ENCODE measurements around the gene SMAP2. TPM values are rescaled to one million over a fixed set of nuclear protein-coding genes. Genes with fewer than 3 reads are reported as not detected.
"Not testable (repeated sequence)": the region's sequence is repeated elsewhere in the genome, so short reads cannot be mapped to it uniquely, and the experiment has no call there.

SMAP2 gene
- total RNA-seq, 3 donors from 2014 or later (not counting 1 experiment from before 2014, with no cell fraction given): 95.0 to 136 (median 127) TPM

GRCh38 chr1:40386359-40386723 is 12.8 kb downstream of the SMAP2 start:
- ATAC-seq: no peak
- Histone ChIP-seq H3K4me1 (ENCODE audit: control insufficient read depth, insufficient read depth, low read length) (peaks cover 82% of the 10 kb centered on the region), H3K9me3 (ENCODE audit: control insufficient read depth, insufficient read depth, low read length) (no peaks in the 10 kb centered on the region), H3K27me3 (ENCODE audit: control insufficient read depth, insufficient read depth, low read length) (no peaks in the 10 kb centered on the region), H3K36me3 (ENCODE audit: control insufficient read depth, insufficient read depth, low read length) (peaks cover 6% of the 10 kb centered on the region), H3K27ac (ENCODE audit: low read length) (peak overlapping the region; percentile 100), H3K4me3 (ENCODE audit: low read length) (peak overlapping the region; percentile 19)
- WGBS (ENCODE audit: insufficient coverage): 32% methylated on average over 3 of the region's 3 CpGs
- Mint-ChIP-seq H3K4me1 (peaks cover 87% of the 10 kb centered on the region in 2 donors), H3K27me3 (ENCODE audit: low read depth in 2 of 2) (no peaks in the 10 kb centered on the region), H3K4me3 (peak overlapping the region; percentile 87), H3K27ac (peak overlapping the region; percentile 98 to 99), H3K9me3 (no peaks in the 10 kb centered on the region), H3K36me3 (no peaks in the 10 kb centered on the region)
- DNase-seq: peak in 1 of 2 donors; percentile 56
- no peak for TF ChIP-seq CTCF (IDR thresholded peaks at IDR 0.05)
- intact Hi-C loops (cut with micrococcal nuclease): loop anchor here (2.0 kb wide), 1 partner anchor 18 kb away; no protein-coding TSS in a partner anchor

DNA sequence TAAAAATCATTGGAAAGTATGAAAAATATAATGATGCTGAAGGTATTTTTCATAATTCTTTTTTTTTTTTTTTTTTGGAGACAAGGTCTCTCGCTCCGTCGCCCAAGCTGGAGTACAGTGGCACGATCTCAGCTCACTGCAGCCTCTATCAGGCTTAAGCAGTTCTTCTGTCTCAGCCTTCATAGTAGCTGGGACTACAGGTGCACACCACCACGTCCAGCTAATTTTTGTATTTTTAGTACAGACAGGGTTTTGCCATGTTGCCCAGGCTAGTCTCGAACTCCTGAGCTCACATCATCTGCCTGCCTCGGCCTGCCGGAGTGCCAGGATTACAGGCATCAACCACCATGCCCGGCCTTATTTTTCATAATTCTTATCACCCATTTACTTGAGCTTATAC is 13.3 kb downstream of the SMAP2 start:
- no peaks in the 10 kb centered on the region for H3K27me3 ChIP-seq (ENCODE audit: control insufficient read depth, insufficient read depth, low read length)
- no peaks in the 10 kb centered on the region for H3K9me3 Mint-ChIP-seq
- H3K27me3 Mint-ChIP-seq (ENCODE audit: low read depth in 2 of 2): no peaks in the 10 kb centered on the region
- peaks cover 85% of the 10 kb centered on the region for H3K4me1 ChIP-seq (ENCODE audit: control insufficient read depth, insufficient read depth, low read length)
- H3K4me3 Mint-ChIP-seq: peak overlapping the region; percentile 87
- no peak for ATAC-seq
- no peak overlapping the region for H3K4me3 ChIP-seq (ENCODE audit: low read length)
- H3K27ac ChIP-seq (ENCODE audit: low read length): peak overlapping the region; percentile 100
- no peaks in the 10 kb centered on the region for H3K9me3 ChIP-seq (ENCODE audit: control insufficient read depth, insufficient read depth, low read length)
- peaks cover 6% of the 10 kb centered on the region for H3K36me3 ChIP-seq (ENCODE audit: control insufficient read depth, insufficient read depth, low read length)
- no peaks in the 10 kb centered on the region for H3K36me3 Mint-ChIP-seq
- peak in 1 of 2 donors; percentile 40 for DNase-seq
- intact Hi-C loops (cut with micrococcal nuclease): loop anchor here (2.0 kb wide), 1 partner anchor 18 kb away; no protein-coding TSS in a partner anchor
- peaks cover 87% of the 10 kb centered on the region in 2 donors for H3K4me1 Mint-ChIP-seq
- no peak for TF ChIP-seq CTCF (IDR thresholded peaks at IDR 0.05)
- peak overlapping the region; percentile 98 to 99 for H3K27ac Mint-ChIP-seq
- WGBS (ENCODE audit: insufficient coverage): 62% methylated on average over 9 of the region's 9 CpGs

GRCh38 chr1:40387381-40388306 is 14.1 kb downstream of the SMAP2 start:
- H3K4me1 Mint-ChIP-seq: peaks cover 87% of the 10 kb centered on the region in 2 donors
- peak overlapping the region; percentile 100 for H3K27ac ChIP-seq (ENCODE audit: low read length)
- WGBS (ENCODE audit: insufficient coverage): 80% methylated on average over 37 of the region's 38 CpGs
- intact Hi-C loops (cut with micrococcal nuclease): loop anchor here (2.0 kb wide), 1 partner anchor 17 kb away; no protein-coding TSS in a partner anchor
- peaks cover 88% of the 10 kb centered on the region for H3K4me1 ChIP-seq (ENCODE audit: control insufficient read depth, insufficient read depth, low read length)
- not testable (repeated sequence) for H3K27me3 ChIP-seq (ENCODE audit: control insufficient read depth, insufficient read depth, low read length); H3K4me3 ChIP-seq (ENCODE audit: low read length); ATAC-seq; H3K36me3 ChIP-seq (ENCODE audit: control insufficient read depth, insufficient read depth, low read length); H3K36me3 Mint-ChIP-seq; H3K9me3 ChIP-seq (ENCODE audit: control insufficient read depth, insufficient read depth, low read length); H3K9me3 Mint-ChIP-seq; H3K27me3 Mint-ChIP-seq (ENCODE audit: low read depth in 2 of 2)
- H3K27ac Mint-ChIP-seq: peak overlapping the region; percentile 98 to 99
- peak overlapping the region; percentile 87 for H3K4me3 Mint-ChIP-seq
- DNase-seq: peak in 1 of 2 donors; percentile 32

- H3K36me3 ChIP-seq (ENCODE audit: control insufficient read depth, insufficient read depth, low read length): not testable (repeated sequence)
Observed at GRCh38 chr1:40388456-40389321, 15.2 kb downstream of the SMAP2 start.

More at GRCh38 chr1:40388456-40389321, 15.2 kb downstream of the SMAP2 start:
- peaks cover 88% of the 10 kb centered on the region for H3K4me1 ChIP-seq (ENCODE audit: control insufficient read depth, insufficient read depth, low read length)
- H3K9me3 Mint-ChIP-seq; intact Hi-C loops (cut with micrococcal nuclease); H3K36me3 Mint-ChIP-seq; H3K4me3 ChIP-seq (ENCODE audit: low read length); H3K27me3 Mint-ChIP-seq (ENCODE audit: low read depth in 2 of 2); H3K27me3 ChIP-seq (ENCODE audit: control insufficient read depth, insufficient read depth, low read length); H3K9me3 ChIP-seq (ENCODE audit: control insufficient read depth, insufficient read depth, low read length); ATAC-seq: not testable (repeated sequence)
- whole genome bisulfite sequencing (ENCODE audit: insufficient coverage): 62% methylated on average over 26 of the region's 28 CpGs
- DNase-seq: peak in 1 of 2 donors; percentile 61
- Mint-ChIP-seq H3K27ac (peak overlapping the region; percentile 93 to 98), H3K4me3 (peak overlapping the region; percentile 73), H3K4me1 (peaks cover 82 to 83% of the 10 kb centered on the region in 2 donors)
- peak overlapping the region; percentile 75 for H3K27ac ChIP-seq (ENCODE audit: low read length)

Data from natural killer cell (primary cell).